ENCODE results near the gene ARID1B. TPM values are rescaled to one million over a fixed set of nuclear protein-coding genes. Genes with fewer than 3 reads are reported as not detected.

The ARID1B gene
- total RNA-seq, 1 donor from 2014 or later: 67.5 TPM

DNA sequence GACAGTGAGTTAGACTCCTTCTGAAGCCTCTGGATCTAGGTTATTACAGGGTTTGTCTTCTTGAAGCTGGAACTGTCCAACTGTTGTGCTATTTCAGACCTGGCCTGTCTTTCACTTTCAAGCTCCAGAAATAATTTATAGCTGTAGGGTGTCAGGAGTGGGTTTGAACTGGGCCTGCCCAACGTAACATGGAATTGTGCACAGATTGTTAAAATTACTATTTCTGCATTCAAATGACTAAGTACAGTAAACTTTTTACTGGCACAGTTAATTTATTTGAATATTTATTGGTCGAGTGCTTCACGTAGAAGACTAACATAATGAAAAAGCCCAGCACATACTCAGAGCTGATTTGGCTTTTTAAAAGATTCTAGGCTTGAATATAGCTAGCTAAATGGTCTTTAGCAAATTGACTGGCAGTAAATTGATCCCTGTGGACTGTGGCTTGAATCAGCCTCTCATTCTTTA, 74.3 kb downstream of the ARID1B start:
- no peaks in the 10 kb centered on the region for H3K9me3 Mint-ChIP-seq
- intact Hi-C loops (cut with micrococcal nuclease): loop anchor here (10.0 kb wide), 1 partner anchor 597 kb away; no protein-coding TSS in a partner anchor
- H3K4me1 Mint-ChIP-seq: peaks cover 30% of the 10 kb centered on the region
- no peak for DNase-seq
- H3K27me3 Mint-ChIP-seq: no peaks in the 10 kb centered on the region
- H3K4me3 Mint-ChIP-seq: no peak overlapping the region
- peaks cover 4% of the 10 kb centered on the region for H3K36me3 Mint-ChIP-seq (ENCODE audit: low read depth)
- H3K27ac Mint-ChIP-seq: no peak overlapping the region

DNA sequence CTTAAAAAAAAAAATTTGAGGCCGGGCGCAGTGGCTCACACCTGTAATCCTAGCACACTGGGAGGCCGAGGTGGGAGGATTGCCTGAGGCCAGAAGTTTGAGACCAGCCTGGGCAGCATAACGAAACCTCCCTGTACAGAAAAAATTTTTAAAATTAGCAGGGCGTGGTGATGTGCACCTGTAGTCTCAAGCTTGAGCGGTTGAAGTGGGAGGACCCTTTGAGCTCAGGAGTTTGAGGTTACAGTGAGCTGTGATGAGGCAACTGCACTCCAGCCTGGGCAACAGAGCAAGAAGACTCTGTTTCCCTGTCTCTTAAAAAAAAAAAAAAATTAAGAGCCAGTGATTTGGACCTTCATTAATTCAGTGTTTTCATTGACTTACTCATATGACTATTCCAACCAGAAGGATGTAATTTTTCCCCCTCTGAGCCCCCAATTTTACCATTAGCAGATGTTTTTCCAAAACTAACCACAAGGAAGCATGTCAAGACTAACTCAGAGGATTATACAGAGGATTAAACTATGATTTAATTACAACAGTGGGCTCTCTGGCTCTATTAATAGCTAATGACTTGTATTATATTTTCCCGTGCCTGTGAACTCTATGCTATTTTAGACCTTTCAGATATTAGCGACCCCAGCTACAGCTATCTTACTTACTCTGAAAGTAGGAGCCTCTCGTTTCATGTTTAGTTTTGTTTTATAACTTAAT, 75.1 kb downstream of the ARID1B start:
- Mint-ChIP-seq H3K4me1 (peaks cover 32% of the 10 kb centered on the region), H3K27ac (no peak overlapping the region), H3K9me3 (no peaks in the 10 kb centered on the region), H3K27me3 (no peaks in the 10 kb centered on the region), H3K36me3 (ENCODE audit: low read depth) (peaks cover 2% of the 10 kb centered on the region), H3K4me3 (no peak overlapping the region)
- intact Hi-C loops (cut with micrococcal nuclease): loop anchor here (10.0 kb wide), 1 partner anchor 598 kb away; no protein-coding TSS in a partner anchor
- DNase-seq: no peak

DNA sequence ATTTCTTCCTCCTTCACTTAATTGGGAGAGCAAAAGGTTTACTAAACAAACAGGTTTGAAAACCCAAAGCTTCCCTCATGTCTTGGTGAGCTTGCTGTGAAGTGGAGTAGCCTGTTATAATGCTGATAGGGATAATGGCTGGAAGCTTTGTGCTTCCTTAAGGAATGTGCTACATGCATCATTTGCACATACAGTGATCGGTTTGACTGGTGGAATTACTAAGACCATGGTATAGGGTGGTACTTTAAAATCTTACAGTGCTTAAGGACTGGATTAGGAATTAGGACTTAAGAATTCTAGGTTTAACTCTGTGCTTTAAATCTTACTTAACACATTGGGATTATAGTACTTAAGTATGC, 75.7 kb downstream of the ARID1B start:
- H3K9me3 Mint-ChIP-seq: no peaks in the 10 kb centered on the region
- no peaks in the 10 kb centered on the region for H3K27me3 Mint-ChIP-seq
- H3K36me3 Mint-ChIP-seq (ENCODE audit: low read depth): peaks cover 2% of the 10 kb centered on the region
- H3K27ac Mint-ChIP-seq: no peak overlapping the region
- DNase-seq: no peak
- H3K4me1 Mint-ChIP-seq: peaks cover 38% of the 10 kb centered on the region
- intact Hi-C loops (cut with micrococcal nuclease): loop anchor here (10.0 kb wide), 1 partner anchor 598 kb away; no protein-coding TSS in a partner anchor
- no peak overlapping the region for H3K4me3 Mint-ChIP-seq

DNA sequence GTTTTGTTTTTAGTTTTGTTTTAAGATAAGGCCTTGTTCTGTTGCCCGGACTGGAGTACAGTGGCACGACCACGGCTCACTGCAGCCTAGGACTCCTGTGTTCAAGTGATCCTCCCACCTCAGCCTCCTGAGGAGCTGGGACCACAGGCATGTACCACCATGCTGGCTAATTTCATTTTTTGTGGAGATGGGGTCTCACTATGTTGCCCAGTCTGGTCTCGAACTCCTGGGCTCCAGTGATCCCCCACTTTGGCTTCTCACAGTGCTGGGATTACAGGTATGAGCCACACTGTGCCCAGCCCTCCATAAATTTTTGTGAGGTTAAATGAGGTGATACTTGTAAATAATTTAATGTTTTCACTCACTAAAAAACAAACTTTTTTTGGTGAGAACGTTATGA, 76.6 kb downstream of the ARID1B start:
- peaks cover 40% of the 10 kb centered on the region for H3K4me1 Mint-ChIP-seq
- H3K27me3 Mint-ChIP-seq: no peaks in the 10 kb centered on the region
- no peak for DNase-seq
- H3K27ac Mint-ChIP-seq: no peak overlapping the region
- H3K4me3 Mint-ChIP-seq: no peak overlapping the region
- intact Hi-C loops (cut with micrococcal nuclease): loop anchor here (10.0 kb wide), 1 partner anchor 599 kb away; no protein-coding TSS in a partner anchor
- no peaks in the 10 kb centered on the region for H3K9me3 Mint-ChIP-seq
- H3K36me3 Mint-ChIP-seq (ENCODE audit: low read depth): peaks cover 4% of the 10 kb centered on the region

DNA sequence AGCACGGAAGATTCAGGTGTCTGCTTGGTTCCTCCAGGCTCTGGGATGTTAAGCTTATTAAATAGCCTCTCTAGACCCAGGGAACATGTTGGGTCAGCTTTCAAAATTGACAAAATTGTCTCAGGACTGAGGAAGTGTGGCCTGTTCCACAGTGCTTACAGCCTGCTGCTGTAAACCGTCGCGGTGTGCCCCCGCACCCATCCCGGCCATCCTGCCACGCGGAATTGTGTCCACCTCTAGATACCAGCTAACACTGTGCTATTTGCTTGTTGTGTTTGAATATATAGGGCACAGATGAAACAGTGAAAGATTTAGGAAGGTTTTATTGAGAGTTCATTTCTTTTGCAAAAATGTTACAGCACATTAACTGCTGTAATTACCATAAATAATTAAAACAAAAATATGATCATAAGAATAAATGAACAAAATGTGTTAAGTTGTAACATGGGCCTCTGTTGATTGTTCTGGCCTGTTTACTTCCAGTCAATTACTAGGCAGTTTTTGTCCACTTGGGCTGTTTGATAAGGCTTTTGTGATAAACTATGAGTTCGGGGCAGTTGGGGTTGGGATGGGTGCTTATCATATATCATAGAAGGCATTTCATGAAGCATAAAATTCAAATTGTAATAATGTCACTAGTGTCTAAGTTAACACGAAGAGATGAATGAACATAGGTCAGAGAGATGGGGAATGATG, 77.4 kb downstream of the ARID1B start:
- H3K27ac Mint-ChIP-seq: no peak overlapping the region
- peaks cover 41% of the 10 kb centered on the region for H3K4me1 Mint-ChIP-seq
- intact Hi-C loops (cut with micrococcal nuclease): loop anchor here (5.0 to 10.0 kb wide), 4 partner anchors 103 to 600 kb away; no protein-coding TSS in a partner anchor
- H3K36me3 Mint-ChIP-seq (ENCODE audit: low read depth): peaks cover 4% of the 10 kb centered on the region
- DNase-seq: no peak
- H3K9me3 Mint-ChIP-seq: no peaks in the 10 kb centered on the region
- H3K4me3 Mint-ChIP-seq: no peak overlapping the region
- H3K27me3 Mint-ChIP-seq: no peaks in the 10 kb centered on the region

DNA sequence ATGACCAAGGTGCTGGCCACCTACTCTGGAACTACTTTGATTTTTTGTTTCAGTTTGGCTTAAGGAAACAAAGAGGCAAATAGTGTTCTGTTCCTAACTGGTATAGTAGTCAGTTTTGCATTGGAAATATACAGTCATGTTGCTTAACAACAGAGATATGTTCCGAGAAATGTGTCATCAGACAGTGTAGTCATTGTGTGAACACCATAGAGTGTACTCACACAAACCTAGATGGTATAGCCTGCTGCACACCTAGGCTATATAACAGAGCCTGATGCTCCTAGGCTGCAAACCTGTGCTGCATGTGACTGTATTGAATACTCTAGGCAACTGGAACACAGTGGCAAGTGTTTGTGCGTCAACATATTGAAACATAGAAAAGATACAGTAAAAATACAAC, 80.4 kb downstream of the ARID1B start:
- Mint-ChIP-seq H3K9me3 (no peaks in the 10 kb centered on the region), H3K27me3 (no peaks in the 10 kb centered on the region), H3K4me1 (peaks cover 48% of the 10 kb centered on the region), H3K4me3 (no peak overlapping the region), H3K27ac (peak overlapping the region; percentile 92), H3K36me3 (ENCODE audit: low read depth) (peaks cover 4% of the 10 kb centered on the region)
- DNase-seq: no peak
- intact Hi-C loops (cut with micrococcal nuclease): loop anchor here (1.0 to 10.0 kb wide), 7 partner anchors 77 to 603 kb away; no protein-coding TSS in a partner anchor

- Mint-ChIP-seq H3K9me3 (no peaks in the 10 kb centered on the region), H3K27ac (peak overlapping the region; percentile 9)
- intact Hi-C loops (cut with micrococcal nuclease): loop anchor here (5.0 to 10.0 kb wide), 4 partner anchors 98 to 605 kb away; no protein-coding TSS in a partner anchor
These were observed 82.5 kb downstream of the ARID1B start for GRCh38 chr6:156859686-156860085.

GRCh38 chr6:156862711-156863110, 85.5 kb downstream of the ARID1B start:
- intact Hi-C loops (cut with micrococcal nuclease): no loop called here
- Mint-ChIP-seq H3K27ac (peak overlapping the region; percentile 38), H3K27me3 (no peaks in the 10 kb centered on the region), H3K4me3 (no peak overlapping the region), H3K9me3 (no peaks in the 10 kb centered on the region), H3K36me3 (ENCODE audit: low read depth) (peaks cover 3% of the 10 kb centered on the region), H3K4me1 (peaks cover 56% of the 10 kb centered on the region)
- no peak for DNase-seq

More at GRCh38 chr6:156859686-156860085, 82.5 kb downstream of the ARID1B start:
- Mint-ChIP-seq H3K27me3 (no peaks in the 10 kb centered on the region), H3K4me3 (no peak overlapping the region), H3K36me3 (ENCODE audit: low read depth) (peaks cover 2% of the 10 kb centered on the region), H3K4me1 (peaks cover 53% of the 10 kb centered on the region)
- DNase-seq: no peak

DNA sequence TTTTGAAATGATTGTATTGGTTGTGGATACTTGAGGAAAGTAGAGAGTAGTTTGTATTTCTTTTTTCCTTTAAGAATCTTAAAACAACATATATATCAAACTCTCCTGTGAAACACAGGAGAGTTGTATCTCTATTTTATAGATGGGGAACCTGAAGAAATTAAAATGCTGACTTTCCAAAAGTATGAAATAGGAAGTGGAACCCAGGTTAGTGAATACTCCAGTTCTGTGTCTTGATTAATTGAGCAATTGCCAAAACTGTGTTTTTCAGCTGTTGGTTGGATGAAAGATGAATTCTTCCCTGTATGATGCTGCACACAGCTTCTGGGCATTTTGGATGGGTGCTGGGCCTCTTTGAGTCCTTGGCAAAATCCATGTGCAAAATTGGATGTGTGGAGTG, 86.3 kb downstream of the ARID1B start:
- Mint-ChIP-seq H3K4me1 (peaks cover 55% of the 10 kb centered on the region), H3K27ac (no peak overlapping the region), H3K4me3 (no peak overlapping the region), H3K36me3 (ENCODE audit: low read depth) (peaks cover 1% of the 10 kb centered on the region), H3K9me3 (no peaks in the 10 kb centered on the region), H3K27me3 (no peaks in the 10 kb centered on the region)
- DNase-seq: no peak
- intact Hi-C loops (cut with micrococcal nuclease): no loop called here

- H3K27me3 Mint-ChIP-seq: no peaks in the 10 kb centered on the region
- peaks cover 1% of the 10 kb centered on the region for H3K36me3 Mint-ChIP-seq (ENCODE audit: low read depth)
- DNase-seq: no peak
- H3K9me3 Mint-ChIP-seq: no peaks in the 10 kb centered on the region
- intact Hi-C loops (cut with micrococcal nuclease): no loop called here
- H3K4me1 Mint-ChIP-seq: peaks cover 53% of the 10 kb centered on the region
- no peak overlapping the region for H3K4me3 Mint-ChIP-seq
- peak overlapping the region; percentile 8 for H3K27ac Mint-ChIP-seq
These were observed 87.4 kb downstream of the ARID1B start for GRCh38 chr6:156864557-156864956.

- Mint-ChIP-seq H3K4me1 (peaks cover 49% of the 10 kb centered on the region), H3K4me3 (no peak overlapping the region), H3K27ac (peak overlapping the region; percentile 8), H3K27me3 (no peaks in the 10 kb centered on the region), H3K36me3 (ENCODE audit: low read depth) (peaks cover 1% of the 10 kb centered on the region), H3K9me3 (no peaks in the 10 kb centered on the region)
- no peak for DNase-seq
- intact Hi-C loops (cut with micrococcal nuclease): no loop called here
These were observed 87.9 kb downstream of the ARID1B start for GRCh38 chr6:156865019-156865629.

GRCh38 chr6:156866220-156867015, 89.2 kb downstream of the ARID1B start:
- Mint-ChIP-seq H3K9me3 (no peaks in the 10 kb centered on the region), H3K4me1 (peaks cover 49% of the 10 kb centered on the region), H3K27me3 (no peaks in the 10 kb centered on the region), H3K4me3 (no peak overlapping the region), H3K27ac (peak overlapping the region; percentile 18), H3K36me3 (ENCODE audit: low read depth) (peaks cover 1% of the 10 kb centered on the region)
- DNase-seq: no peak
- intact Hi-C loops (cut with micrococcal nuclease): no loop called here

- peaks cover 44% of the 10 kb centered on the region for H3K4me1 Mint-ChIP-seq
- H3K27me3 Mint-ChIP-seq: no peaks in the 10 kb centered on the region
- H3K9me3 Mint-ChIP-seq: no peaks in the 10 kb centered on the region
- peaks cover 1% of the 10 kb centered on the region for H3K36me3 Mint-ChIP-seq (ENCODE audit: low read depth)
- no peak overlapping the region for H3K4me3 Mint-ChIP-seq
- intact Hi-C loops (cut with micrococcal nuclease): no loop called here
- H3K27ac Mint-ChIP-seq: peak overlapping the region; percentile 14
- no peak for DNase-seq
These were observed 89.9 kb downstream of the ARID1B start for GRCh38 chr6:156867121-156867520.
